ENCODE results near the gene MAGI2. TPM values are rescaled to one million over a fixed set of nuclear protein-coding genes. Genes with fewer than 3 reads are reported as not detected.

MAGI2 gene
- total and polyA plus RNA-seq, 2 of the 13 experiments (the other 11 are each of a cell fraction or from before 2014, with no cell fraction given): 1.5 to 3.8 TPM

- no peaks in the 10 kb centered on the region for H3K79me2 ChIP-seq (ENCODE audit: insufficient read depth, low read length)
- no peak overlapping the region for H3K27ac ChIP-seq (ENCODE audit: extremely low read length, insufficient read depth, low read length)
- H4K20me1 ChIP-seq (ENCODE audit: insufficient read depth, low read length): no peaks in the 10 kb centered on the region
- H3K27me3 ChIP-seq (ENCODE audit: control insufficient read depth in 1 of 2, insufficient read depth in 2 of 2, low read length in 2 of 2): 0 out of 5 replicates have a peak, but pooled peaks cover 0 to 3% of the 10 kb centered on the region in 2 experiments
- no peaks in the 10 kb centered on the region for H3K36me3 ChIP-seq (replicated peaks in 1 of 2; ENCODE audit: control insufficient read depth in 1 of 2, insufficient read depth in 2 of 2, low read length in 2 of 2)
- intact Hi-C loops (cut with micrococcal nuclease; ENCODE audit: unreplicated experiment) (no loop called here), in situ Hi-C loops (cut with HindIII; ENCODE audit: extremely low pct_ligation_motif_present, low pct_unique_long_range_greater_than_20kb) (no loop called here)
- no TSS peak for BruUV-seq (replicated peaks)
- H3K4me1 ChIP-seq (ENCODE audit: insufficient read depth, low read length): no peaks in the 10 kb centered on the region
- no peak overlapping the region for H3K9ac ChIP-seq (ENCODE audit: insufficient read depth, low read depth, low read length)
- H3K4me2 ChIP-seq (ENCODE audit: low read depth, low read length): no peak overlapping the region
- TF ChIP-seq EED (CRISPR knock-in tag; IDR thresholded peaks at IDR 0.05): no peak
- no peak for TF ChIP-seq ZNF251 (CRISPR knock-in tag; IDR thresholded peaks at IDR 0.05)
- no peak for TF ChIP-seq TRIM22 (IDR thresholded peaks at IDR 0.05)
- TF ChIP-seq GABPA (IDR thresholded peaks at IDR 0.05; ENCODE audit: low read depth, low read length): no peak
- no peak for TF ChIP-seq GABPA (CRISPR knock-in tag; IDR thresholded peaks at IDR 0.05; ENCODE audit: low read depth)
- TF ChIP-seq, protein P1, sequence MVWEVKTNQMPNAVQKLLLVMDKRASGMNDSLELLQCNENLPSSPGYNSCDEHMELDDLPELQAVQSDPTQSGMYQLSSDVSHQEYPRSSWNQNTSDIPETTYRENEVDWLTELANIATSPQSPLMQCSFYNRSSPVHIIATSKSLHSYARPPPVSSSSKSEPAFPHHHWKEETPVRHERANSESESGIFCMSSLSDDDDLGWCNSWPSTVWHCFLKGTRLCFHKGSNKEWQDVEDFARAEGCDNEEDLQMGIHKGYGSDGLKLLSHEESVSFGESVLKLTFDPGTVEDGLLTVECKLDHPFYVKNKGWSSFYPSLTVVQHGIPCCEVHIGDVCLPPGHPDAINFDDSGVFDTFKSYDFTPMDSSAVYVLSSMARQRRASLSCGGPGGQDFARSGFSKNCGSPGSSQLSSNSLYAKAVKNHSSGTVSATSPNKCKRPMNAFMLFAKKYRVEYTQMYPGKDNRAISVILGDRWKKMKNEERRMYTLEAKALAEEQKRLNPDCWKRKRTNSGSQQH (CRISPR knock-in tag; IDR thresholded peaks at IDR 0.05; ENCODE audit: low read depth): no peak
- no peak for TF ChIP-seq JARID2 (CRISPR knock-in tag; IDR thresholded peaks at IDR 0.05; ENCODE audit: insufficient replicate concordance)
- TF ChIP-seq TCF12 (IDR thresholded peaks at IDR 0.05): no peak
- no peak for TF ChIP-seq TCF12 (CRISPR knock-in tag; IDR thresholded peaks at IDR 0.05)
- TF ChIP-seq ZC3H13 (CRISPR knock-in tag; IDR thresholded peaks at IDR 0.05): no peak
- no peak for TF ChIP-seq STAG1 (CRISPR knock-in tag; IDR thresholded peaks at IDR 0.05)
- TF ChIP-seq, protein P2, sequence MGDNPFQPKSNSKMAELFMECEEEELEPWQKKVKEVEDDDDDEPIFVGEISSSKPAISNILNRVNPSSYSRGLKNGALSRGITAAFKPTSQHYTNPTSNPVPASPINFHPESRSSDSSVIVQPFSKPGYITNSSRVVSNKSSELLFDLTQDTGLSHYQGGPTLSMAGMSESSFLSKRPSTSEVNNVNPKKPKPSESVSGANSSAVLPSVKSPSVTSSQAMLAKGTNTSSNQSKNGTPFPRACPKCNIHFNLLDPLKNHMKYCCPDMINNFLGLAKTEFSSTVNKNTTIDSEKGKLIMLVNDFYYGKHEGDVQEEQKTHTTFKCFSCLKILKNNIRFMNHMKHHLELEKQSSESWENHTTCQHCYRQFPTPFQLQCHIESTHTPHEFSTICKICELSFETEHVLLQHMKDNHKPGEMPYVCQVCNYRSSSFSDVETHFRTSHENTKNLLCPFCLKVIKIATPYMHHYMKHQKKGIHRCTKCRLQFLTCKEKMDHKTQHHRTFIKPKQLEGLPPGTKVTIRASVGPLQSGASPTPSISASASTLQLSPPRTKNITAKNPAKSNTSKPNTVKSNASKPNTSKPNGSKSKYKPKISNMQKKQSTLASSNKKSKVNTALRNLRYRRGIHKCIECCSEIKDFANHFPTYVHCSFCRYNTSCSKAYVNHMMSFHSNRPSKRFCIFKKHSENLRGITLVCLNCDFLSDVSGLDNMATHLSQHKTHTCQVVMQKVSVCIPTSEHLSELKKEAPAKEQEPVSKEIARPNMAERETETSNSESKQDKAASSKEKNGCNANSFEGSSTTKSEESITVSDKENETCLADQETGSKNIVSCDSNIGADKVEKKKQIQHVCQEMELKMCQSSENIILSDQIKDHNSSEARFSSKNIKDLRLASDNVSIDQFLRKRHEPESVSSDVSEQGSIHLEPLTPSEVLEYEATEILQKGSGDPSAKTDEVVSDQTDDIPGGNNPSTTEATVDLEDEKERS (CRISPR knock-in tag; IDR thresholded peaks at IDR 0.05): no peak
- TF ChIP-seq, protein P3, sequence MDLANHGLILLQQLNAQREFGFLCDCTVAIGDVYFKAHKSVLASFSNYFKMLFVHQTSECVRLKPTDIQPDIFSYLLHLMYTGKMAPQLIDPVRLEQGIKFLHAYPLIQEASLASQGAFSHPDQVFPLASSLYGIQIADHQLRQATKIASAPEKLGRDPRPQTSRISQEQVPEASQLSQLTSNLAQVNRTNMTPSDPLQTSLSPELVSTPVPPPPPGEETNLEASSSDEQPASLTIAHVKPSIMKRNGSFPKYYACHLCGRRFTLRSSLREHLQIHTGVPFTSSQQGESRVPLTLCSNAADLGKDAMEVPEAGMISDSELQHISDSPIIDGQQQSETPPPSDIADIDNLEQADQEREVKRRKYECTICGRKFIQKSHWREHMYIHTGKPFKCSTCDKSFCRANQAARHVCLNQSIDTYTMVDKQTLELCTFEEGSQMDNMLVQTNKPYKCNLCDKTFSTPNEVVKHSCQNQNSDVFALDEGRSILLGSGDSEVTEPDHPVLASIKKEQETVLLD (CRISPR knock-in tag; IDR thresholded peaks at IDR 0.05; ENCODE audit: low read depth): no peak
- no peak for TF ChIP-seq CAMTA2 (CRISPR knock-in tag; IDR thresholded peaks at IDR 0.05; ENCODE audit: borderline replicate concordance)
- TF ChIP-seq RELA (CRISPR knock-in tag; IDR thresholded peaks at IDR 0.05): no peak
- TF ChIP-seq NFATC3 (CRISPR knock-in tag; IDR thresholded peaks at IDR 0.05): no peak
- TF ChIP-seq, protein P4, sequence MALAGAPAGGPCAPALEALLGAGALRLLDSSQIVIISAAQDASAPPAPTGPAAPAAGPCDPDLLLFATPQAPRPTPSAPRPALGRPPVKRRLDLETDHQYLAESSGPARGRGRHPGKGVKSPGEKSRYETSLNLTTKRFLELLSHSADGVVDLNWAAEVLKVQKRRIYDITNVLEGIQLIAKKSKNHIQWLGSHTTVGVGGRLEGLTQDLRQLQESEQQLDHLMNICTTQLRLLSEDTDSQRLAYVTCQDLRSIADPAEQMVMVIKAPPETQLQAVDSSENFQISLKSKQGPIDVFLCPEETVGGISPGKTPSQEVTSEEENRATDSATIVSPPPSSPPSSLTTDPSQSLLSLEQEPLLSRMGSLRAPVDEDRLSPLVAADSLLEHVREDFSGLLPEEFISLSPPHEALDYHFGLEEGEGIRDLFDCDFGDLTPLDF (CRISPR knock-in tag; IDR thresholded peaks at IDR 0.05): no peak
- no peak overlapping the region for H2AFZ ChIP-seq (ENCODE audit: low read length)
- DNase-seq (ENCODE audit: low spot score) (no peak), FAIRE-seq (no peak), ATAC-seq (no peak)
- ChIA-PET POLR2A (no interaction called here), CTCF (ENCODE audit: low intra/inter-chr PET ratio, low total read pairs) (no interaction called here)
- no peak overlapping the region for H3K4me3 ChIP-seq (replicated peaks in 1 of 3; ENCODE audit: insufficient read depth in 1 of 3, low read depth in 2 of 3, low read length in 3 of 3)
- H3K9me3 ChIP-seq (ENCODE audit: low read length): no peaks in the 10 kb centered on the region
- 31% methylated on average over 5 of the region's 5 CpGs for WGBS (ENCODE audit: low lambda C conversion rate)
These were observed 1277.3 kb downstream of the MAGI2 start for GRCh38 chr7:78176171-78176570.
